ENCODE results near the gene BOK.

- TF ChIP-seq CTCF (IDR thresholded peaks at IDR 0.05; ENCODE audit: low read depth, low read length) (no peak), EZH2phosphoT487 (IDR thresholded peaks at IDR 0.05; ENCODE audit: low read depth) (no peak)
These were observed 4.5 kb downstream of the BOK start for GRCh38 chr2:241563031-241563507.
